NCI-H69 (cell line): ENCODE results near the gene THEM4.
"Not testable (repeated sequence)": the region's sequence is repeated elsewhere in the genome, so short reads cannot be mapped to it uniquely, and the experiment has no call there.

ENCODE experiments used
- DNase-seq: peaks from one replicate; lab custom pipeline; 2025; lab: John Stamatoyannopoulos, UW

Gene THEM4

DNA sequence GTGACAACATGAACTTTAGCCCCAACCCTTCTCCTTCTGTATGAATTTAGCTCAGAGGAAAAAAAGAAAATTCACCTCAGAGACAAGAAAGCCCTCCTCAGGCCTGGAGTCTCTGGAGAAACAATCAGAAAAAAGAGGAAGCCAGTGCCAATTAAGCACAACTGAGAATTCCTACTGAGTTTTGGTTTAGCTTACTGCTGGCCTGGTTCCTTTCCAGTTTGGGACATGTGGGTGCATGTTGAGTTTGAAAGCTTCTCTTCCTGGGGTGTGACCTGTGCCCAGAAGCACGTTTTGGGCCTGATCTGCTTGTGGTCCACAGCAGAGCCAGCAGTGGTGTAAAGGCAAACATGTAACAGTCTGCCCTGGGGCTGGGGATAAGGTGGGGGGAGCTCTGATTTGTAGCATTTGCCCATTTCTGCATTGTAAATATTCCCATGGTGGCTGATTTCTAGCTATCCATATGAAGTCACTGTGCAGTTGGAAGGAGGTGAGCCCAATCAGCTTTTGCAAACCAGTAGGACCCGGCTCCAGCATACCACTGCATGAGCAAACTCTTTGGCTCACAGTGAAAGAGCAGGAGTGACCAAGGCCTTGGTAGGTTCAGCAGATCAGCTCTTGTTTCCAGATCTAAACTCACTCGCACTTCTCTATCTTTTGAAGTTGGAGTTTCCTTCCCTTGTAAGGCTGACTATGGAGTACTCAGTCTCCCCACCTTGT is 51.1 kb downstream of the THEM4 start:
- DNase-seq, result no peak

DNA sequence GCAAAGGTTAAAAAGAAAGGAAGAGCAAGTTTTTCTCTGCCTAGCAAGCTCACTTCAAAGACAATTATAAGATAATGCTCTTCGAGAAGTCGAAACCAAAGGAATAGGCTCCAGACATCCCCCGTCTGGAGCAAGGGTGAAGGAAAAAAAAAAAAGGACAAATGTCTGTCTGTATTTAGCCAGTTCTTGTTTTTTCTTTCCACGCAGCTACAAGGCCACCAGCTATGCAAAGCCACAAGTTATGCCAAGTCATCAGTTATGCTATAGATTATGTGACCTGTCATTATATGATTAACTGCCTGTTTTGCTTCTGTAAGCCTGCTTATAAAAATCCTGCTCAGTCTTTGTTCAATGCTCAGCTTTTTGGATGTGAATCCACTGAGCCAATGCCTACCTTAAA is 53.4 kb downstream of the THEM4 start:
- DNase-seq, result no peak

DNA sequence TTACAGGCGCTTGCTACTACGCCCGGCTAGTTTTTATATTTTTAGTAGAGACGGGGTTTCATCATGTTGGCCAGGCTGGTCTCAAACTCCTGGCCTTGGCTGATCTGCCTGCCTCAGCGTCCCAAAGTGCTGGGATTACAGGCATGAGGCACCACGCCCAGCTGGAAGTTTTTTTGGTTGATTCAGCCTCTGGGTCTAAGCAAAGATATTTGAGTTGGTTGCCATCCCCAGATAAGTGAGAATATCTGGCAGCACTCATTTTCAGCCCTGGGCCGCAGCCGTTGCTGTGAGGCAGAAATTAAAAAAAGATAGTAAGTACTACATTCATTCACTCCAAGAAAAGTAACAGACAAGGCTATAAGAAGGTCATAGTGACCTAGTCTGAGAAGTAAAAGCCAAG is 53.8 kb downstream of the THEM4 start:
- not testable (repeated sequence) for DNase-seq

DNA sequence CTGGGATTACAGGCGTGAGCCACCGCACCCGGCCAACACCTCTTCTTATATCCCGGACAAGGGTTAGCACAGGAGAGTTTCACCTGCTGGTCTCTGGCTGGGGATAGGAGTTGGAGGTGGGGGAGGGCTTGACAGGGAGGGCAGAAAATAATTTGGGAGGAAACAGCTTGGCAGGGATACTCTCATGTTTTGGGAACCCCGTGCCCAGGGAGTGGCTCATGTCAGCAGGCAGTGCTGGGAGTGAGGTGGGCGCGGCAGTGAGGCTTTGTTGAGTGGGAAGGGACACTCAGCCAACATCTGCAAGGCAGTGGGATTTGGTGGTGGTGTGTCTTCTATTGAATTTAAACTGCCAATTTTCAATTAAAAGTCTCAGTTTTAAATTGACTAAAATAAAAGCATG is 54.7 kb downstream of the THEM4 start:
- no peak for DNase-seq

DNA sequence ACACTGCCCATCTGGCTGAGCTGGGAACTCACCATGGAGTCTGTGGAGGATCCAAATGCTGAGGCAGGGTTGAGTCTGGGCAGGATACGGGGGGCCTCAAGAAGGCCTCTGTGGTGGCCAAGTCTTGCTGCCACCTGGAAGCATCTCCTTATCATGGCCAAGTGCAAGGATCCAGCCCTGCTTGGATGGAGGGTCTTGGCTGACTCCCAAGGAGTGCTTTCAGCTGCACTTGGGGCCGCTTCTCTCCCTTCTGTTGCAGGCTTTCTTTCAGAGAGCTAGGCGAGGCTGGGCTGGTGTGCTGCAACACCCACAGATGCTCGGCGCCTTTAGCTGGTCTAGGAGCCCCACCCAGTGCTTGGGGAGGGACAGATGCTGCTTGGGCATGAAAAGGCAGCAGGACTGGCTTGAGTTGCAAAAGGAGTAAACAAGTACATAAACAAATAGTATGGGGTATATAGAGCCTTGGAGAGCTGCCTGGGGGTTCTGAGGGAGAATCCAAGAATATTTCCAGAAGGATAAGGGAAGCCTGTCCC is 55.8 kb downstream of the THEM4 start, which contains the start of gene THEM5:
Gene THEM5 (minus strand): TSS at position 302 of the 533 bp plus-strand sequence. CDS start 147 bp downstream, at position 155.
- peak; percentile 26 for DNase-seq

DNA sequence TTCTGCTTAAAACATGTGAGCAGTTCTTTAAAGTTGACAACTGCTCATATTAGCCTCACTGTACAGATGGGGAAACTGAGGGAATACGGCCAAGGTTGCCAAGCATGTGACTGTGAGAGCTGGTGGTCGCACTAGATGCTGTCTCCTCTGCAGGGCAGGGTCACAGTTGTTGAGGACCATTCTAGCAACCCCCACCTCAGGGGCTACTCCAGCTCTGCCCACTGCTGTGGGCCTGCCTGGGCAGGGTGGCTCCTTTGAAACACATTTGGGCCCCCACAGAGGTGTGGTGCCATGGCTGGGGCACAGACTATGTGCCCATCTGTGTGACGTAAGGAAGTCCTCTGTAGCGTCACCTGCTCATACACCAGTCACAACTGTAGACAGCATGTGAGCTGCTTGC is 56.6 kb downstream of the THEM4 start:
- DNase-seq, result no peak

DNA sequence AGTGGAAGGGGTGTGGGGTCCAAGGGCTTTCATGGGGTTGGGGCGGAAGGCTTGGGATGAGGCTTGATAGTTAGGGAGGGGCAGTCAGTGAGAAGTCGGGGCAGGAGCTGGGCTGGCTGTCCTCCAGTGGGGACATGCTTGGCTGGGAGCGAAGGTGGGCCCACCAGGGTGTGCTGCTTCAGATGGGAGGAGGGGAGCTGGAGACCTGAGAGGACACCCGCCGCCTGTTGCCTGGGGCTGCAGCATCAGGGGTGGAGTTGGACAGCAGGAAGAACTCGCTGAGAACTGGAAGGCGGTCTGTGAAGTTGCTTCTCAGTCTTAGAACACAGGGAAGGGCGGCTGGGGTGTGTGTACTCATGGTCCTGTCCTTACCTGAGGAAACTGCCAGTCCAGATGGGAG is 57.4 kb downstream of the THEM4 start:
- peak; percentile 25 for DNase-seq

DNA sequence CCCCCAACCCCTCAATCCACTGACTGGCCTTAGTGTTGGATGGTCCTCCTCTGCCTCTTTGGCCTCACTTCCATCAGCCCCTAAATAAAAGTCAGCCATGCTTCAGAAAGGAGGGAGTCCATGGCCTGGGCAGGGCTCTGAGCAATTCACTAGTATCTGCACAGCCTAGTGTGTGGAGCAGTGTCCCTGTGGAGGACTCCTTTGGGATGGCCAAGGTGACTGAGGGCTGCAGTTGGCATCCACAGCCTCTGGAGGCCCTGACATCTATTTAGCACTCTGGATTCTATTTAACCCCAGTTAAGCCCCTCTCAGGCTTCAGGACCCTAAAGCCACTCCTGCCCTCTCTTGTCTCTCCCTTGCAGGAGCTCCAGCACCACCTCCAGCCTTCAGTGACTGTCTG is 59.4 kb downstream of the THEM4 start:
- DNase-seq, result no peak

DNA sequence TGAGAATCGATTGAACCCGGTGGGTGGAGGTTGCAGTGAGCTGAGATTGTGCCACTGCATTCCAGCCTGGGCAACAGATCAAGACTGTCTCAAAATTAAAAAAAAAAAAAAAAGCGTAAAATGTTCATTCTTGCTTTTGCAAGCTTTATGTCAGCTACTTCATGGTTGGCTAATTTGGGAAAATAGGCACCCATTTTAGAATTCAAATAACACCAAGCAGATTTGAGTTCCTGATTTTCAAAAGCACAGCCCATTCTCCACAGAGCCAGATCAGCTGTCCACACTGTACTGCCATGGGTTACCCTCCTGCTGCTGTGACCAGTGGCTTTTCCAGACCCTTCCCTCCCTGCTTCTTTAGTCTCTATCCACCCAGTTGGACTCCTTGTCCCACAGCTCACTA is 60.2 kb downstream of the THEM4 start:
- no peak for DNase-seq

DNA sequence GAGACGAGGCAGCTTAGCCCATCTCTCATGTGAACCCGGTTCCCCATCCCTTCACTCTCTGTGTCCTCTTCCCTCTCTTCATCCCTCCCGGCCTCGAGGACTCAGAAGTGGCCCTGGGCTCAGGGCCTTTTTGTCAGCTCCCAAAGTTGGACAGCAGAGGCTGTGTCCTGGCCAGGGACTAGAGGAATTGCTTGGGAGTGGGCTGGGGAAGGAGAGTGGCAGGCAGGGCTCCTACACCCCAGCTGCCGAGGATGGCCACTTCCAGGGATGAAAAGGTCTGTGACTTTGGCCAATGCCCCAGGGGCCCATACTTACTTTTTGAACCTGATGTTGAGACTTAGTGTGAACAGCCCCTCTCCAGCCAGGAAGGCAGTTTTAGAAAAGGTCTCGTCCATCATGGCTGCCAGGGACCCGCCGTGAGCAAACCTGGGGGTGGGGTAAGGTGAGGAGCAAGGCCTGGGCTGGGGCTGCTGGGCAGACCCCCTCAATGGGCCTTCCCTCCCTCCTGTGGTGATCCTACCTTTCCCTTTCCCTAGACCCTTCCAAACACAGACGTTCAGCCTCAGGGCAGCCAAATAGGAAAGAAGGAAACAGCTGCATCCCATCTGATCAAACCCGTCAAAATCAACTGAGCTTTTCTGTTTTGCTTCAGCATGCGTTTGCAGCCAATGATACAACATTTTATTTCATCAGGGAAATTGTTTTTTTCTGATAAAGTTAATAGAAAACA is 61.3 kb downstream of the THEM4 start:
- DNase-seq, result no peak

DNA sequence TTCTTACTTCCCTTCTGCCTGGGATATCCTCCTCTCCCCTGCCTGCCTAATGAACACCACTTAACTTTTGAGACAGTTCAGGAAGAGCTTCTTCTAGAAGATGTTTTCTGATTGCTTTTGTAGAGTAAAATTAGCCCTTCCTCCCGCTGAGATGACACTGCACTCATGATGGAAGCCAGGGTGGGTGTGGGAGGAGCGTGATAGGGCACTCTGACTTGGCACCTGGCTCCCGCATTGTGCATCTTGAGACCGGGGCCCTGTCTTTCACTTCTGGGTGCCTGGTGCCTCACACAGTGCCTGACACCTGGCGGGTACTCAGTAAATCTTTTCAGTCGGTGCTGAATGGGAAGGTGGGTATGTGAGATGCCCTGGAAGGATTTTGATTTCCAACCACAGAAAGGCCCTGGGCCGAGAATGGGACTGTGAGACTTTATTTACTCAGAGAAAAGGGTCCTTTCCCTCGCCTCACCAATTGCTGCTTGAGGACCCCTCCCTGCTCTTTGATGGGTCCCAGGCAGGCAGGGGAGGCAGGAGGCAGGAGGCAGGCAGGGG is 62.5 kb downstream of the THEM4 start:
- no peak for DNase-seq

DNA sequence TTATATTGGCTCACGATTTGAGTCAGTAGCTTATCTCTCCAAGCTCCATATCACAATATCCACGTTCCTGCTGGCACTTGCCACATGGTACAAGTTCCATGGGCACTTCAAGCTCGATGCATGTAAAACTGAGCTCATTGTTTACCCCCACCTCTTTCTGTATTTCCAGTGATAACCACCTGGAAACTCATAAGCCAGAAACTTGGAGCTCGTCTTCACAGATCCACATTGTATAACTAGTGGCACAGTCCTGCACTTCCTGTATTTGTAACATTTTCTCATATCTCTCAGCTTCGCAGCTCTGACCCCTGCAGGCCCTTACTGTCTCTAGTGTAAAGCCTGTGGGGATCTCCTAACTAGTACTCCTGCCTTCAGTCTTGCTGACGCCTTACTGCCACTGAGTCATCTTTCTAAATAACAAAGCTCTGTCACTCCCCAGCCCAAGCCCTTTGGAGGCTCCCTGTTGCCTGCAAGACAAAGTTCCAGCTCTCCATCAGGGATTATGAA is 63.2 kb downstream of the THEM4 start:
- peak; percentile 9 for DNase-seq

DNA sequence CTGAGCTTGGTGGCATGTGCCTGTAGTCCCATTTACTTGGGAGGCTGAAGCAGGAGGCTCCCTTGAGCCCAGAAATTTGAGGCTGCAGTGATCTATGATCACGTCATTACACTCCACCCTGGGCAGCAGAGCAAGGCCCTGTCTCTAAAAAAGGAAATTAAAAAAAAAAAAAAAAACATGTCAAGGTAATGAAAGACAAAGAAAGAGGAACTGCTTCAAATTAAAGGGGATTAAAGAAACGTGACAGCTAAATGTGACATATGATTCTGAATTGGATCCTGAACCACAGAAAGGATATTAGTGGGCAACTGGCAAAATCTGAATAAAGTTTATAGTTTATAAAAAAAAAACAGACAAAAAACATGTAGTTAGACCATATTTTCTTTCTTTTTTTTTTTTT is 65.9 kb downstream of the THEM4 start:
- no peak for DNase-seq

DNA sequence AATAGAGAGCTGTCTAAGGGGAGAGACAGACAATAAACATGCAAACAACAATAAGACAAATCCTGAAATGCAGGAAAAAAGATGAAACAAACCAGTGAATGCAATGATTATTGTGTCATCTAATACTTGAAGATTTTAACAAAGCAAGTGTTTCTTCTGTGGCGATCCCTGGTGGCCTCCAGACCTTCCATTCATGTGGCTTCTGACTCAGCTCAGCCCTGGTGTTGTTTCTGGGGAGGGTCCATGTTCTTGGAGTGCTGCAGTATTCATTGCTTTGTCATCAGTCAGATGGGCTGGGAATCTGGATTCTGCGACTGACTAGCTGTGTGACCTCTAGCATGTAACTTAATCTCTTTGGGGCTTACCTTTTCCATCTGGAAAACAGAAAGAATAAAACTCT is 68.2 kb downstream of the THEM4 start:
- no peak for DNase-seq

DNA sequence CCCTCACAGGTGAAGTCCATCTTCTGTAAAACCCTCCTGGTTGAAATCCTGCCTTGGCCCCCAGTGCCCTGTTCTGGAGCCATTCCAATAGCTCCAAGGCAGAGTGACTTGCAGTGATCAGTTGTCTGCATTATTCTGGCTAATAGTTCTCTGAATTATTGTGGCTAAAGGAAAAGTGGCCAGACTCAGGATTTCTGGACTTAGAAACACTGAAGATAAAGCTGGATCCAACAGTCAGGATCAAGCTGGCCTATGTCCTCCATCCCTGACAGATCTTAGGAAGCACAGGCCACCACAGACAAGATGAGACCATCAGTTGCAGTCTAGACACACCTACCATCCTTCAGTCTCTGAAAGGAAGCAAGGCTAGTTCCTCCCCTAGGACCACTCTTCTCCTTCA is 68.9 kb downstream of the THEM4 start:
- peak; percentile 42 for DNase-seq

DNA sequence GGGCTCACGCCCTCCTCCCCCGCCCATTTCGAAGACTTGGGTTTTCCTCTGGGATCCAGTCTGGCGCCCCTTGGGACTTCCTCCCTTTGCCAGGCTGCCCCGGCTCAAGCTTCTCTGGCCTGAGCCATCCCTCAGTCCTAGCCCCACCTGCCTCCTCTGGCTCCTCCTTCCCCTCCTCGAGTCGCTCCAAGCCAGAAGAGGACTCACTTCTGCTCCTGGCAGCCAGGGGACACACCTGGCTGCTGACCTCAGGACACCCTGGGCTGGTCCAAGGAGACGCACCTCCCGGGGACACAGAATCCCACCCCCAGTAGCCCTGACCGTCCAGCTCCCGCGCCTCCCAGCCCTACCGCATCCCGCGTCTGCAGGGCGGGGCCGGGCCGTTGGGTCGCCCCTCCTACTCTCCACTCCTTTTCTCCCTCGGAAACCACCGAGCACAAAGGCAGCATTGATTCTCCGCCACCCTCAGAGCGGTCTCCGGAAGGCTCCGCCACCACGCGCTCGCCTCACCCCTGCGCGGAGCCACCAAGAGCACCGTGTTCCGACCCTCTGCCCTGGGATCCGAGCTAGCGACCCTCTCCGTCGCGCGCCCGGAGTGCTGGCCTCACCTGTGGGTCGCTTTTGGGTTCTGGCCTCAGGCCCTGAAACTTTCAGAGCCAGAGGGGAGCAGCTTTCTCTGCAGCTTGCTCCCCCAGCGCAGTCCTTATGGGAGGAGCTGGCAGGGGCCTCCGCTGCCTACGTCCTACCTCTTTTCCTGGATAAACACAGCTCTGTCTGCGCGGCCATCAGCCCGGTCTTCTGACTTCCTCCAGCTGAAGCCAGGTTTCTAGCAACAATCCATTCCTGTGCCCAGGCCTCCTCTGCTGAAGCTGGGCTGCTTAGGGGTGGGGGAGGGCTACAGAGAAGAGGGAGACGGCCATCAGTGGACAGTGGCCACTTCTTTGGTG is 69.6 kb downstream of the THEM4 start, which contains the start of gene C2CD4D:
Gene C2CD4D (minus strand): TSS at position 364 of the 947 bp plus-strand sequence. CDS start 831 bp downstream, outside the sequence.
- DNase-seq, result peak; percentile 94

DNA sequence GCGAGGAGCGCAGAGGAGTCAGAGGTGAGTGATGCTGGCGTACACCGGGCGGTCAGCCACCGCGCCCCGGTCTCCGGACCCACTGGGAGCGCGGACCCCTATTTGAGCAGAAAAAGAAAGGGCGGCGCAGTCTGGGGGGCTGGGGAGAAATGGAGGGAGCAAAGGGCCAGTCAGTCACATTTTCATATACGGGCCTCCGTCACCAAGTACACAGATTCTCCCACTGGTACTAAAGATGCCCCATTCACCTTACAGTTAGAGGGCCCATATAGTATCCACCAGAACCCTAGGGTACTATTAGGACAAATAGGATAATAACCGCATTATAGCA is 70.3 kb downstream of the THEM4 start:
- no peak for DNase-seq

DNA sequence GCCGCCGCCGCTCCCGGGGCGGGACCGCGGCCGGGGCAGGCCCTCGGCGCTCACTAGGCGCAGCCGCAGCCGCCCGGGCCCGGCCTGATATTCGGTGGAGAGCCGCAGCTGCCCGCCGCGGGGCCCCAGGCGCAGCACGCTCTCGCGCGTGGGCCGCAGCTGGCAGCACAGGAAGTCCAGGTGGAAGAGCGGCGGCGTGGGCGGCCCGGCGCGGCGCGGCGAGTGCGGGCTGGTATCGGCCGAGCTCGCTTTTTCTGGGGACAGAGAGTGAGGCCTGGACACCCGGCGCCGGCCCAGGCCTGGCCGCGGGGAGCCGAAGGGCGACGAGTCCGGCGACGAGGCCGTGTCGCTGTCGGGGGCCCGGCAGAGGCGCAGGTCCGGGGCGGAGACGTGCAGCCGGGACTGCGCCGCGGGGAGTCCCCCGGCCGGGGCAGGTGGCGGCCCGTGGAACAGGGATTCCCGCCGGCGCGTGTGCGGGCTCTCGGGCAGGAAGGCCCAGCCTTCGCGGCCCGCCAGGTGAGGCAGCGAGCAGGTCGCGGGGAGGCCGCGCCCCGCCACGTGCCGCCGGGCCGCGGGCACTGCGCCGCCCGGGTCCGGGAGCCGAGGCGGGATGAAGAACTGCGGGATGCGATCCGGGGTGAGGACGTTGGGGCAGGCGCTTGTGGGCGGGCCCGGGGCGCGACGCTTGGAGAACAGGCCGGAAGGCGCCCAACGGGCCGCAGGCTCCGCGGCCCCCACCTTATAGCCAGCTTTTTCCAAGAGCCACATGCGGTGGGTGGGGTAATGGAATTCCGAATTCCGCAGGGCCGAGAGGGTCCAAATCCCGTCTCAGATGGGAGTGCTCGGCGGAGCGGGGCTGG is 70.9 kb downstream of the THEM4 start:
- DNase-seq, result no peak

DNA sequence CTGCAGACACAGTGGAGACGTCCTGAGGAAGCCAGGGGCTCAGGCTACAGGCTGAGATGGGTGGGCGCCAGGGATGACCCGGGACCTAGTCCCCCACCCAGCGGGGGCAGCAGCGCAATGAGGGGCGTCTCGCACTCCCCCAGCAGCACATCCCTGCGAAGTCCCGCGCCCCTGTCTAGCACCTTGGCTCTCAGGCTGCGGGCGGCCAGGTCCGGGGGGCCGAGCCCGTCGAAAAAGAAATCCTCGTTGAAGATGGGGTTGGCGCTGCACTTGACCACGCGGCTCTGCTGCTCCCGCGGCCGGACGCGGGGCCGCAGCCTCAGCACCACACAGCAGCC is 71.5 kb downstream of the THEM4 start:
- no peak for DNase-seq

DNA sequence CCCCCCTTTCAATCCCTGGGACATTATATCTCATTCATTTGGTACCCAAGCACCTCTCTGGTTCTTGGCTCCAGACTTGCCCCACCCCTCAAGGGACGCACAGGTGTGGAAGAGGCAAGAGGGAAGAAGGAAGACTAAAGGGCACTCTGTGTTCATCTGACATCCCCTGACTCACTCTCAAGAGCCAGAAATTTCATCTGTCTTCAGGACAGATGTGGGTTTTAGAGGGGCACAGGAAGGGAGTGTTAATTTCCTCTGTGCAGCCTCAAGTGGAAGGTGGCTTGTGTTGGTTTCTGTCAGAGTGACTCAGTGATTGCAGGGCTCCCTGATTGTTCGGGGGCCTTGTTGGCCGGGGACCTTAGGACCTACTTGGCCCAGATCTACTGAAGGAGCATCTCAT is 72.1 kb downstream of the THEM4 start:
- DNase-seq, result no peak

DNA sequence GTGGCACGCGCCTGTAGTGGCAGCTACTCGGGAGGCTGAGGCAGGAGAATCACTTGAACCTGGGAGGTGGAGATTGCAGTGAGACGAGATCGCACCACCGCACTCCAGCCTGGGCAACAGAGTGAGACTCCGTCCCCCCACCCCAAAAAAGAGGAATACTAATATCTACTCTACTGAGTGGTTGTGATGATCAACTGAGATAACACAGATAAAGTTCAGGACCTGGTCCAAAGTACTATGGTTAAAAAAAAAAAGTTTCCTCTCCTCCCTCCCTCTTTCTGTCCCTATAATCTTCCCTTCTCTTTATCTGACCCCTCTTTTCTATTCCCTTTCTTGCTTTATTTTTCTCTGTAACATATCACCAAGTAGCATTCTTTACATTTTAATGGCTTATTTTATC is 73.7 kb downstream of the THEM4 start:
- DNase-seq, result no peak
